HG02981 (cell line): ENCODE measurements around the gene TOMM40.
"Not testable (repeated sequence)": the region's sequence is repeated elsewhere in the genome, so short reads cannot be mapped to it uniquely, and the experiment has no call there.

Experiments
- ATAC-seq: cut with Tn5 transposase; IDR thresholded peaks from one replicate; pipeline ENCODE4 v1.9.1; 2021; ENCODE audit warnings: mild to moderate bottlenecking, moderate library complexity; ENCODE audit not compliant: unreplicated experiment

TOMM40 gene

GRCh38 chr19:44924243-44924725, 33.2 kb downstream of the TOMM40 start:
- no peak for ATAC-seq

- ATAC-seq: no peak
These were observed 34.2 kb downstream of the TOMM40 start for GRCh38 chr19:44925114-44925891.

DNA sequence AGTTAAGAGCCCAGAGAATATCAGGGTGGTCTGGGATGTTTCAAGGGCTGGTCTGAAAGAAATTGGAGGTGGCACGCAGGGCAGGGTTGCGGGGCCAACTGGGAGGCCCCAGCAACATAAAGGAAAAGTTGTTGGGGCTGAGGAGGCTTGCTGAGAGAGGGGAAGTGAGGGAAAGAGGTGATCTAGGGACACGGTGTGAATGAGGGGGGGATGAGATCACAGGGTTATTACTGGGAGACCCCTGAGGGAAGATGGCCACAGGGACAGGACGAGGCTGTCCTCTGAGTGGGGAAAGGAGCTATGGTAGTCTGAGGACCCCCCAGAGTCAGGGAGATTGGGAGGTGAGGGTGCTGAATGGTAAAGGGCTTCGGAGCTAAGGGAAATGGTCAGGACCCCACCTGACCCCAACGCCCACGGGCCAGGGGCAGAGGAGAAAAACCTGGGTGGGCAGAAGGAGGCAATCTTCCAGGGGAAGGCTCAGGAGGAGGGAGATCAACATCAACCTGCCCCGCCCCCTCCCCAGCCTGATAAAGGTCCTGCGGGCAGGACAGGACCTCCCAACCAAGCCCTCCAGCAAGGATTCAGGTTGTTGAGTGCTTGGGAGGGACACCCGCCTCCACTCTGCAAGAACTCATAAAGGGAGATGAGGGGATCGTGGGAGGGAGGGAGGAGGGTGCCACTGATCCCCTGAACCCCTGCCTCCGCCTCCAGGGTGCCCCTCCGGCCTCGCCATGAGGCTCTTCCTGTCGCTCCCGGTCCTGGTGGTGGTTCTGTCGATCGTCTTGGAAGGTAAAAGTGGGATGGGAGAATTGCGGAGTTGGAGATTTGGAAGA, 35.4 kb downstream of the TOMM40 start:
- ATAC-seq: not testable (repeated sequence)

- no peak for ATAC-seq
These were observed 36.7 kb downstream of the TOMM40 start for GRCh38 chr19:44927746-44928145.

- ATAC-seq: no peak
These were observed 39.0 kb downstream of the TOMM40 start for GRCh38 chr19:44930088-44930487.

DNA sequence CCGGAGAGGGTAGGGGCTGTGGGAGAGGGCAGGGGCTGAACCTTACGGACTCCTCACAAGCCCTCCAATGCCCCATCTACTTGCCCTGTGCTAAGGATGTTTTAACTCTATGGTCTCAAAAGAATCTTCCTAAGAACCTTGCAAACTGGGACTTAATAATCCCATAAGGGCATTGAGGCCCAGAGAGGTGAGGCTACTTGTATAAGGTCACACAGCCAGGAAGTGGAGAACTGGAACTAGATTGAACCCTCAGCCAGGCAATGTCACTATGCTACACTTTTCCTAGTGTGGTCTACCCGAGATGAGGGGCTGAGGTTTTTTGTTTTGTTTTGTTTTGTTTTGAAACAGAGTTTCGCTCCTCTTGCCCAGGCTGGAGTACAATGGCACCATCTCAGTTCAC, 40.5 kb downstream of the TOMM40 start:
- no peak for ATAC-seq

DNA sequence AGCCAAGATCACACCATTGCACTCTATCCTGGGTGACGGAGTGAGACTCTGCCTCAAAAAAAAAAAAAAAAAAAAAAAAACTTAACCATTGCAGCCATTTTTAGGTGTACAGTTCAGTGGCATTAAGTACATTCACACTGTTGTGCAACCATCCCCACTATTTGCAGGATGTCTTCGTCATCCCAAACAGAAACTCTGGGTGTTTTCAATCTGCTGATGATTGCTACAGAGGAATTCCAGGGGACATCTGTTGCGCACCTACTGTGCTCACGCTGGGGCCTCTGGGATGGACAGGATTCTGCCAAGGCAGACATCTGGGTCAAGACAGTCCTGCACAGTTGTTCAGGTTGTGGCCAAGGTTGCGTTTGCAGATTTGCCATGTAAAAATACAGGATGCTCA, 48.6 kb downstream of the TOMM40 start:
- no peak for ATAC-seq

DNA sequence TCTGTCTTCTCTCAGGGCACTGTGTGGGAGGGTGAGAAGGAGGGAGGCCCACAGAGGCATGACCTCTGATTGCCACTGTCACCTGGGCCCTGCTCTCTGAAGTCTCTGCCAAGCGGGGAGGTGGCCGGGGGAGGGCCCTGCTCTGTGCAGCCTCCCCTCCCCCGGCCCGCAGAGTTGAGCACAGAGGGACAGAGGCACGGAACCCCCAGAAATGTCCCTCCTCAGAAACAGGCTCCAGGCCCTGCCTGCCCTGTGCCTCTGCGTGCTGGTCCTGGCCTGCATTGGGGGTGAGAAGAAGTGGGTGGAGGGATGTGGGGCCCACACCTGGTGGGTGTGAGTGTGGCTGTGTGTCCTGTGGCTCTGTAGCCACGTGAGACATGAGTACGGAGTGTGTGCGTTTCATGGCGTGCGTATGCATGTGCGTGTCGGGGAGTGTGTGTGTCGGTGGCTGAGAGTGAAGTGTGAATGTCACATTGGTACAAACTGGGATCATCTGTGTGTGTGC, 51.1 kb downstream of the TOMM40 start, which contains the start of gene APOC4:
Gene APOC4, plus strand, starts transcription at position 171 of the 505 bp plus-strand sequence. Its CDS starts 41 bp downstream, at position 212.
- ATAC-seq: no peak

GRCh38 chr19:44943801-44944249, 52.8 kb downstream of the TOMM40 start:
- peak; percentile 53 for ATAC-seq

DNA sequence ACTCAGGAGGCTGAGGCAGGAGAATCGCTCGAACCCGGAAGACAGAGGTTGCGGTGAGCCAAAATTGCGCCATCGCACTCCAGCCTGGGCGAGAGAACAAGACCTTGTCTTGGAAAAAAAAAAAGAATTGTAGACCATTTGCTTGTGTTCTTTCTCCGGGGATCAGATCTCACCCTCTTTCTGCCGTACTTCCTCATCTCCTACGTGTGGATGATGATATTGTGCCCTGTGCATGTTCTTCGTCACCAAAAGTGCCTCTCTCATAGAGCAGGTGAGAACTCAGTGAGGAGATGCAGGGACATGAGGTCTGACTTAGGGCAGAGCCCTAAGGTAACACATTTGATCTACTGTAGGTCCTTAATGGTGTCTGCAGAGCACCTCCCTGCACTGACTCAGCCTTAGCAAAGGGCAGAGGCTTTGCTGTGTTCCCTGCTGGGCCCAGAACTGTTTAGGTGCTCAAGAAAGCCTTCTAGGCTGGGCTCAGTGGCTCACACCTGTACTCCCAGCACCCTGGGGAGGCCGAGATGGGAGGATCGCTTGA, 56.1 kb downstream of the TOMM40 start:
- no peak for ATAC-seq

DNA sequence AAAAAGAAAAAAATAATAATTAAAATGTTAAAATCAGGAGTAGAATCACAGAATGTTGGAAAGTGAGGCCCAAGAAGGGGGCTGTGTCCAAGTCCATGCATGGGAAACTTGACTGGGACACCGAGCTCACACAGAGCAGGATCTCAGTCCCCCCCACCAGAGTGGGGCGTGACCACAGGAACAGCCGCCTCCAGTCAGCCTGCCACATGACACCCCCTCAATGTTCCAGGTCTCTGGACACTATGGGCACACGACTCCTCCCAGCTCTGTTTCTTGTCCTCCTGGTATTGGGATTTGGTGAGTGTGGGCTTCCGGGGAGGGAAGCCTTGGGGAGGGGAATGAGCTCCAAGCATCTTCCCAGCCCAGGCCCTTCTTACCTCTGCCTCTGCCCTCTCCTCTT, 57.2 kb downstream of the TOMM40 start:
- no peak for ATAC-seq

DNA sequence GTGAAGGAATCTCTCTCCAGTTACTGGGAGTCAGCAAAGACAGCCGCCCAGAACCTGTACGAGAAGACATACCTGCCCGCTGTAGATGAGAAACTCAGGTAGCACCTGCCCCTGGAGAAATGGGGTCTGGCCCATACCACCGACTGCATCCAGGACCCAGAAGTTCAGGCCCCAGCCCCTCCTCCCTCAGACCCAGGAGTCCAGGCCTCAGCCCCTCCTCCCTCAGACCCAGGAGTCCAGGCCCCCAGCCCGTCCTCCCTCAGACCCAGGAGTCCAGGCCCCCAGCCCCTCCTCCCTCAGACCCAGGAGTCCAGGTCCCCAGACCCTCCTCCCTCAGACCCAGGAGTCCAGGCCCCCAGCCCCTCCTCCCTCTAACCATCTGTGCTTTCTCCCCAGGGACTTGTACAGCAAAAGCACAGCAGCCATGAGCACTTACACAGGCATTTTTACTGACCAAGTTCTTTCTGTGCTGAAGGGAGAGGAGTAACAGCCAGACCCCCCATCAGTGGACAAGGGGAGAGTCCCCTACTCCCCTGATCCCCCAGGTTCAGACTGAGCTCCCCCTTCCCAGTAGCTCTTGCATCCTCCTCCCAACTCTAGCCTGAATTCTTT, 57.8 kb downstream of the TOMM40 start:
- ATAC-seq: no peak

- no peak for ATAC-seq
These were observed 58.5 kb downstream of the TOMM40 start for GRCh38 chr19:44949550-44949949.

GRCh38 chr19:44951179-44952159, 60.4 kb downstream of the TOMM40 start:
- ATAC-seq: no peak
